ENCODE data around the gene ZNF280A. TPM values are rescaled to one million over a fixed set of nuclear protein-coding genes. Genes with fewer than 3 reads are reported as not detected.

ZNF280A gene
- total and polyA plus RNA-seq, 9 of the 15 experiments (the other 6 are each of a cell fraction or from before 2014, with no cell fraction given): 19.0 to 40.8 (median 28.6) TPM

GRCh38 chr22:22465094-22465602 is 54.9 kb downstream of the ZNF280A start:
- peaks cover 5% of the 10 kb centered on the region; the same call in 1 of the 2 replicates for H4K20me1 ChIP-seq (replicated peaks; ENCODE audit: control insufficient read depth, insufficient read depth, low read length)
- no peaks in the 10 kb centered on the region for H3K79me2 ChIP-seq (ENCODE audit: control insufficient read depth, insufficient read depth, low read length)
- no peaks in the 10 kb centered on the region for H3K36me3 ChIP-seq (ENCODE audit: control insufficient read depth, insufficient read depth, low read length)
- intact Hi-C loops (cut with micrococcal nuclease) (loop anchor here (2.0 to 10.0 kb wide), 5 partner anchors 112 to 660 kb away; no protein-coding TSS in a partner anchor), in situ Hi-C loops (cut with MboI) (loop anchor here (10.0 kb wide), 2 partner anchors 420 to 1790 kb away; partner anchors contain the start of gene IGLL5)
- CTCF ChIA-PET (ENCODE audit: low intra/inter-chr PET ratio): interaction anchor here (0.5 to 4.8 kb wide), 25 partner anchors 18 to 490 kb away, joined by 3 to 78 read pairs (median 9); partner anchors contain the start of genes PRAME and ZNF280A
- no peak overlapping the region for H3K4me3 ChIP-seq
- no peak overlapping the region for H2AFZ ChIP-seq (ENCODE audit: low read depth, low read length)
- peaks cover 0 to 2% of the 10 kb centered on the region in 2 experiments; a peak in 1 of 5 replicates for H3K4me1 ChIP-seq (replicated peaks in 1 of 2; ENCODE audit: control insufficient read depth in 2 of 2, insufficient read depth in 2 of 2, low read length in 2 of 2)
- WGBS (ENCODE audit: insufficient coverage, low coverage, missing lambda C conversion rate): 3% methylated on average over 7 of the region's 7 CpGs
- H3K9me3 ChIP-seq (replicated peaks; ENCODE audit: control insufficient read depth, insufficient read depth, low read depth, low read length): peaks cover 14% of the 10 kb centered on the region
- peaks cover 13 to 18% of the 10 kb centered on the region in 2 experiments; a peak in 4 of 5 replicates for H3K27me3 ChIP-seq (ENCODE audit: control insufficient read depth in 2 of 2, insufficient read depth in 2 of 2, low read length in 2 of 2)
- no peaks in the 10 kb centered on the region for H3K9me1 ChIP-seq (ENCODE audit: control insufficient read depth, insufficient read depth, low read length)
- DNase-seq (ENCODE audit: extremely low read depth in 1 of 4, low spot score in 3 of 4) (peak in 1 of 4 experiments; percentile 27), FAIRE-seq (no peak), ATAC-seq (peak; percentile 14)
- H3K4me2 ChIP-seq (ENCODE audit: insufficient read depth, low read length): no peak overlapping the region
- POLR2A ChIA-PET: interaction anchor here (0.8 to 5.3 kb wide), 13 partner anchors 11 to 386 kb away, joined by 3 to 37 read pairs (median 4); partner anchors contain the start of genes PRAME and ZNF280A
- no peak overlapping the region for H3K9ac ChIP-seq (ENCODE audit: insufficient read depth in 1 of 2, low read depth in 2 of 2, low read length in 2 of 2)
- BruUV-seq (replicated peaks): no TSS peak
- no peak overlapping the region for H3K27ac ChIP-seq (ENCODE audit: extremely low read depth, low read depth, low read length)
- TF ChIP-seq MYNN (IDR thresholded peaks at IDR 0.05) (no peak), MYNN (CRISPR knock-in tag; IDR thresholded peaks at IDR 0.05) (peak; percentile 59; the same call in 1 of the 2 replicates), ID3 (CRISPR knock-in tag; IDR thresholded peaks at IDR 0.05) (0 out of 2 replicates have a peak, but pooled peaks have one; percentile 22), ID3 (tag; IDR thresholded peaks at IDR 0.05) (no peak), TCFL5 (CRISPR knock-in tag; conservative IDR thresholded peaks at IDR 0.05) (no peak), USF2 (CRISPR knock-in tag; IDR thresholded peaks at IDR 0.05) (0 out of 2 replicates have a peak, but pooled peaks have one; percentile 5), CHAMP1 (IDR thresholded peaks at IDR 0.05) (no peak), PATZ1 (CRISPR knock-in tag; IDR thresholded peaks at IDR 0.05; ENCODE audit: borderline replicate concordance) (no peak), CHCHD3 (CRISPR knock-in tag; IDR thresholded peaks at IDR 0.05) (no peak), KLF1 (tag; IDR thresholded peaks at IDR 0.05) (no peak), ARHGAP35 (IDR thresholded peaks at IDR 0.05; ENCODE audit: partially characterized antibody) (no peak), BMI1 (IDR thresholded peaks at IDR 0.05; ENCODE audit: low read length) (no peak), ZSCAN29 (IDR thresholded peaks at IDR 0.05) (no peak)
- TF ChIP-seq, protein P1, sequence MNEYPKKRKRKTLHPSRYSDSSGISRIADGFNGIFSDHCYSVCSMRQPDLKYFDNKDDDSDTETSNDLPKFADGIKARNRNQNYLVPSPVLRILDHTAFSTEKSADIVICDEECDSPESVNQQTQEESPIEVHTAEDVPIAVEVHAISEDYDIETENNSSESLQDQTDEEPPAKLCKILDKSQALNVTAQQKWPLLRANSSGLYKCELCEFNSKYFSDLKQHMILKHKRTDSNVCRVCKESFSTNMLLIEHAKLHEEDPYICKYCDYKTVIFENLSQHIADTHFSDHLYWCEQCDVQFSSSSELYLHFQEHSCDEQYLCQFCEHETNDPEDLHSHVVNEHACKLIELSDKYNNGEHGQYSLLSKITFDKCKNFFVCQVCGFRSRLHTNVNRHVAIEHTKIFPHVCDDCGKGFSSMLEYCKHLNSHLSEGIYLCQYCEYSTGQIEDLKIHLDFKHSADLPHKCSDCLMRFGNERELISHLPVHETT (CRISPR knock-in tag; conservative IDR thresholded peaks at IDR 0.05 in 1 of 2, IDR thresholded peaks at IDR 0.05 in 1 of 2): peak in 1 of 2 experiments; percentile 60; a peak in 1 of 4 replicates

Measured in K562 (cell line).